PC-3 (cell line): Measurements from ENCODE around the gene RNF26. TPM values are rescaled to one million over a fixed set of nuclear protein-coding genes. Genes with fewer than 3 reads are reported as not detected.

ENCODE experiments used
- ATAC-seq: fragments of 200-7000 bp; cut with Tn5 transposase; 2 replicates; pipeline ENCODE4 v1.9.1; 2020; ENCODE audit warnings: mild to moderate bottlenecking, moderate library complexity
- BruUV-seq: library from RNA; stranded (reverse); fragments of 400-500 nt; replicated peaks from 2 replicates; lab custom pipeline; 2021; lab: Mats Ljungman, UMichigan
- CTCF ChIA-PET: fragments of 300-600 bp; sonication (Branson Sonifier 250); formaldehyde crosslinking; loops from one replicate; lab custom pipeline; 2022; ENCODE audit warnings: antibody characterized with exemption; lab: Charles Lee
- POLR2A ChIA-PET: fragments of 300-600 bp; sonication (Branson Sonifier 250); formaldehyde crosslinking; loops from one replicate; lab custom pipeline; 2022; ENCODE audit warnings: antibody characterized with exemption; ENCODE audit not compliant: unreplicated experiment; lab: Charles Lee
- DNase-seq: peaks from one replicate; pipeline ENCODE4 v3.0.0-alpha.2; 2015
- H2AFZ ChIP-seq: fragments of 300-600 bp; sonication (generic); 2 replicates; pipeline ENCODE4 v1.6.0; 2016; ENCODE audit warnings: antibody characterized with exemption, low read length
- H3F3A ChIP-seq: fragments of 300-600 bp; sonication (generic); one replicate; pipeline ENCODE4 v1.6.0; 2017; ENCODE audit warnings: antibody characterized with exemption, low read length, control low read depth, mild to moderate bottlenecking; ENCODE audit not compliant: unreplicated experiment
- H3K27ac ChIP-seq: fragments of 300-600 bp; sonication (generic); 2 replicates; pipeline ENCODE4 v1.5.1; 2016; ENCODE audit warnings: mild to moderate bottlenecking, low read length
- H3K27me3 ChIP-seq: fragments of 300-600 bp; sonication (generic); 2 replicates; pipeline ENCODE4 v1.6.1; 2016; ENCODE audit warnings: low read length, mixed read lengths
- H3K36me3 ChIP-seq: fragments of 300-600 bp; sonication (generic); 2 replicates; pipeline ENCODE4 v1.6.1; 2016; ENCODE audit warnings: low read depth, mixed run types, low read length, mixed read lengths
- H3K4me1 ChIP-seq: fragments of 300-600 bp; sonication (generic); 2 replicates; pipeline ENCODE4 v1.5.1; 2016; ENCODE audit warnings: low read length; ENCODE audit not compliant: insufficient read depth
- H3K4me2 ChIP-seq: fragments of 300-600 bp; sonication (generic); 2 replicates; pipeline ENCODE4 v1.6.0; 2016; ENCODE audit warnings: low read length
- H3K4me3 ChIP-seq: fragments of 300-600 bp; sonication (generic); 2 replicates; pipeline ENCODE4 v1.5.1; 2016; ENCODE audit warnings: mild to moderate bottlenecking, low read length, mixed read lengths
- H3K79me2 ChIP-seq: fragments of 300-600 bp; sonication (generic); 2 replicates; pipeline ENCODE4 v1.6.1; 2017; ENCODE audit warnings: low read length, mixed read lengths
- H3K9ac ChIP-seq: fragments of 300-600 bp; sonication (generic); 2 replicates; pipeline ENCODE4 v1.6.0; 2016; ENCODE audit warnings: mild to moderate bottlenecking, low read length
- H3K9me2 ChIP-seq: fragments of 300-600 bp; sonication (generic); replicated peaks from 2 replicates; pipeline ENCODE4 v1.6.1; 2016; ENCODE audit warnings: mixed run types, low read length, mixed read lengths
- H3K9me3 ChIP-seq: fragments of 300-600 bp; sonication (generic); 2 replicates; pipeline ENCODE4 v1.6.1; 2016; ENCODE audit warnings: low read length, mixed read lengths
- H4K20me1 ChIP-seq: fragments of 300-600 bp; sonication (generic); 2 replicates; pipeline ENCODE4 v1.6.1; 2016; ENCODE audit warnings: low read length, mixed read lengths
- CTCF ChIP-seq: fragments of 300-600 bp; sonication (generic); conservative IDR thresholded peaks from 2 replicates; pipeline ENCODE4 v1.5.1; 2017; ENCODE audit warnings: antibody characterized with exemption, low read depth, mild to moderate bottlenecking, low read length
- EZH2 ChIP-seq: fragments of 300-600 bp; sonication (generic); IDR thresholded peaks from one replicate; pipeline ENCODE4 v1.6.1; 2017; ENCODE audit warnings: antibody characterized with exemption, mild to moderate bottlenecking, low read length; ENCODE audit not compliant: unreplicated experiment
- EZH2phosphoT487 ChIP-seq: fragments of 300-600 bp; sonication (generic); IDR thresholded peaks from 2 replicates; pipeline ENCODE4 v1.6.1; 2018; ENCODE audit warnings: mild to moderate bottlenecking, antibody characterized with exemption, low read length, borderline replicate concordance
- intact Hi-C: fragments of 100-400 bp; cut with micrococcal nuclease; formaldehyde crosslinking; loops from 2 replicates; pipeline ENCODE4 v1.9.0; 2023
- total RNA-seq: library from RNA; depleted of rRNA; stranded (reverse); fragments of >200 nt; gene quantifications from 2 replicates; pipeline ENCODE4 v1.2.3, GENCODE V29; 2014

RNF26 gene
- total RNA-seq, 1 experiment from 2014 or later: 22.9 TPM

GRCh38 chr11:119377961-119378667, 43.8 kb downstream of the RNF26 start:
- no TSS peak for BruUV-seq
- CTCF ChIA-PET: interaction anchor here (1.1 kb wide), 1 partner anchor 40 kb away, joined by 4 read pairs; no protein-coding TSS in a partner anchor
- peak overlapping the region; percentile 38 for H3K4me2 ChIP-seq

GRCh38 chr11:119378851-119379465, 44.6 kb downstream of the RNF26 start:
- no peaks in the 10 kb centered on the region for H3F3A ChIP-seq
- no peaks in the 10 kb centered on the region for H3K9me2 ChIP-seq
- H3K4me3 ChIP-seq: no peak overlapping the region
- POLR2A ChIA-PET: interaction anchor here (0.7 kb wide), 1 partner anchor 39 kb away, joined by 6 read pairs; no protein-coding TSS in a partner anchor
- no peak for TF ChIP-seq EZH2phosphoT487
- TF ChIP-seq EZH2: no peak
- TF ChIP-seq CTCF: no peak
- intact Hi-C loops: no loop called here
- H3K4me2 ChIP-seq: no peak overlapping the region
- H3K27ac ChIP-seq: no peak overlapping the region
- H3K27me3 ChIP-seq: no peaks in the 10 kb centered on the region
- CTCF ChIA-PET: no interaction called here
- H3K9ac ChIP-seq: no peak overlapping the region
- H3K9me3 ChIP-seq: no peaks in the 10 kb centered on the region
- H4K20me1 ChIP-seq: no peaks in the 10 kb centered on the region
- H3K79me2 ChIP-seq: no peaks in the 10 kb centered on the region
- H2AFZ ChIP-seq: no peak overlapping the region
- no TSS peak for BruUV-seq
- ATAC-seq (no peak), DNase-seq (no peak)
- no peaks in the 10 kb centered on the region for H3K36me3 ChIP-seq
- peaks cover 27% of the 10 kb centered on the region for H3K4me1 ChIP-seq

More at GRCh38 chr11:119377961-119378667, 43.8 kb downstream of the RNF26 start:
- H3K9me3 ChIP-seq: no peaks in the 10 kb centered on the region
- H2AFZ ChIP-seq: no peak overlapping the region
- no peak overlapping the region for H3K9ac ChIP-seq
- no peak for TF ChIP-seq CTCF
- TF ChIP-seq EZH2: no peak
- TF ChIP-seq EZH2phosphoT487: no peak
- H3K27me3 ChIP-seq: no peaks in the 10 kb centered on the region
- no peaks in the 10 kb centered on the region for H3K9me2 ChIP-seq
- no peak for DNase-seq
- POLR2A ChIA-PET: interaction anchor here (0.7 kb wide), 1 partner anchor 38 kb away, joined by 6 read pairs; no protein-coding TSS in a partner anchor
- no peaks in the 10 kb centered on the region for H3K36me3 ChIP-seq
- no peaks in the 10 kb centered on the region for H4K20me1 ChIP-seq
- no peak overlapping the region for H3K4me3 ChIP-seq
- no peaks in the 10 kb centered on the region for H3F3A ChIP-seq
- no peak for ATAC-seq
- no peak overlapping the region for H3K27ac ChIP-seq
- no peaks in the 10 kb centered on the region for H3K79me2 ChIP-seq
- intact Hi-C loops: no loop called here
- H3K4me1 ChIP-seq: peaks cover 27% of the 10 kb centered on the region
